ENCODE data around the gene LSM14B.

LSM14B gene

DNA sequence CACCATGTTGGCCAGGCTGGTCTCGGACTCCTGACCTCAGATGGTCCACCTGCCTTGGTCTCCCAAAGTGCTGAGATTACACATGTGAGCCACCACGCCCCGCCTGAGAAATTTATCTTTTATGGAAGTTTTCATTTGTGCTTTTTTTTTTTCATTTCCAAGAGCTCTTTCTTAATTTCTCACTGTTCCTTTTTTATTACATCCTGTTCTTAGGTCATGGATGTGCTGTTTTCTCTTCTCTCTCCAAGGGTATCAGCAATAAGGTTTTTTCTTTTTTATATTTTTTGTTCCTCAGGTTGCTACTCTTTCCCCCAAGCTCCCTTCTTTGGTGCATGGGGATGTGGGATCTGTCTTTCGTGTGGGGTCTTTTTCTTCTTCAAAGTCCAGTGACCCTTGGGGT lies 21.2 kb upstream of the LSM14B start:
- no peaks in the 10 kb centered on the region for H3K79me2 ChIP-seq (ENCODE audit: insufficient read depth, low read length)
- no peak overlapping the region for H3K4me3 ChIP-seq (ENCODE audit: low read depth, low read length, poor library complexity, severe bottlenecking)
- H3K4me1 ChIP-seq (ENCODE audit: insufficient read depth, low read length, severe bottlenecking) = no peaks in the 10 kb centered on the region
- H3K27ac ChIP-seq (ENCODE audit: low read depth, low read length, poor library complexity, severe bottlenecking) = no peak overlapping the region
- H3K9me3 ChIP-seq (ENCODE audit: low read length) = no peaks in the 10 kb centered on the region
- no peaks in the 10 kb centered on the region for H3K36me3 ChIP-seq (ENCODE audit: insufficient read depth, low read length)
- H3K27me3 ChIP-seq (ENCODE audit: insufficient read depth, low read length) = peaks cover 8% of the 10 kb centered on the region
- no peaks in the 10 kb centered on the region for H3F3A ChIP-seq (ENCODE audit: insufficient read depth, low read length)
- H3K9ac ChIP-seq (ENCODE audit: low read length) = no peak overlapping the region
- no peaks in the 10 kb centered on the region for H4K20me1 ChIP-seq (ENCODE audit: insufficient read depth, low read length)
- TF ChIP-seq EZH2 (IDR thresholded peaks at IDR 0.05; ENCODE audit: borderline replicate concordance, low read length) = no peak
- TF ChIP-seq, protein P1, sequence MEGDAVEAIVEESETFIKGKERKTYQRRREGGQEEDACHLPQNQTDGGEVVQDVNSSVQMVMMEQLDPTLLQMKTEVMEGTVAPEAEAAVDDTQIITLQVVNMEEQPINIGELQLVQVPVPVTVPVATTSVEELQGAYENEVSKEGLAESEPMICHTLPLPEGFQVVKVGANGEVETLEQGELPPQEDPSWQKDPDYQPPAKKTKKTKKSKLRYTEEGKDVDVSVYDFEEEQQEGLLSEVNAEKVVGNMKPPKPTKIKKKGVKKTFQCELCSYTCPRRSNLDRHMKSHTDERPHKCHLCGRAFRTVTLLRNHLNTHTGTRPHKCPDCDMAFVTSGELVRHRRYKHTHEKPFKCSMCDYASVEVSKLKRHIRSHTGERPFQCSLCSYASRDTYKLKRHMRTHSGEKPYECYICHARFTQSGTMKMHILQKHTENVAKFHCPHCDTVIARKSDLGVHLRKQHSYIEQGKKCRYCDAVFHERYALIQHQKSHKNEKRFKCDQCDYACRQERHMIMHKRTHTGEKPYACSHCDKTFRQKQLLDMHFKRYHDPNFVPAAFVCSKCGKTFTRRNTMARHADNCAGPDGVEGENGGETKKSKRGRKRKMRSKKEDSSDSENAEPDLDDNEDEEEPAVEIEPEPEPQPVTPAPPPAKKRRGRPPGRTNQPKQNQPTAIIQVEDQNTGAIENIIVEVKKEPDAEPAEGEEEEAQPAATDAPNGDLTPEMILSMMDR (IDR thresholded peaks at IDR 0.05; ENCODE audit: low read length) = no peak
- no peak overlapping the region for H2AFZ ChIP-seq (ENCODE audit: low read length)
- no peaks in the 10 kb centered on the region for H3K9me2 ChIP-seq (ENCODE audit: low read depth, low read length)
- H3K4me2 ChIP-seq (ENCODE audit: low read length) = no peak overlapping the region

DNA sequence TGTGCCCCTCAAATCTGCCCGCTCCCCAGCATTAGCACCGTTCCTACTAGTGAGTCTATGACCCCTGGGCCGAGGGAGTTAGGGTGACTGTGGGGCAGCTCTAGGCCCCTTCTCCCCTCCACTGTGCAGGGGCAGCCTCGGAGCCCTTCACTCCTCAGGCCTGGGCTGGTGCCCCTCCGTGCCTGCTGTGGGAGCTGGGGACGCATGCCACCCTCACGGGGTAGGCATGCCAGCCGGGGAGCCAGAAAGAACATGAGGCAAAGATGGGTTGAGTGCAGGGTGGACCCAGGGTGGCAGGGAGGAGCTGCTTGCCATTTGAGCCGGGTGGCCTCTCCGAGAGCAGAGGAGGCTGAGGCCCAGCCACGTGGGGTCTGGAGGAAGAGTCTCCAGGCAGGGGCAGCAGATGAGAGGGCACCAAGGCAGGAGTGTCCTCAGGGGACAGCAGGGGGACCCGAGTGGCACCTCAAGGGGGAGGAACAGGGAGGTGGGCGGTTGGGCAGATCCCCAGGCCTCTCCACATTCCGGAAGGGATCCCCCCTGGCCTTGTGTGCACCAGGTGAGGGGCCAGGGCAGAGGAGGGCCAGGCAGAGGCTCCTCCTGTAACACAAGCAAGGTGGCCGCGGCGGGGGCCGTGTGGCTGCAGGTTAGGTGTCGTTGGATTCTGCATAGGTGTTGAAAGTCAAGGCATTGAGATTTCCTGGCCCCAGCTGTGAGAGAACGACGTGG lies 18.6 kb upstream of the LSM14B start:
- TF ChIP-seq, protein P1 (IDR thresholded peaks at IDR 0.05; ENCODE audit: low read length) = no peak
- no peak for TF ChIP-seq EZH2 (IDR thresholded peaks at IDR 0.05; ENCODE audit: borderline replicate concordance, low read length)
- Histone ChIP-seq H3F3A (ENCODE audit: insufficient read depth, low read length) (no peaks in the 10 kb centered on the region), H3K9ac (ENCODE audit: low read length) (no peak overlapping the region), H4K20me1 (ENCODE audit: insufficient read depth, low read length) (no peaks in the 10 kb centered on the region), H2AFZ (ENCODE audit: low read length) (no peak overlapping the region), H3K9me3 (ENCODE audit: low read length) (peaks cover 10% of the 10 kb centered on the region), H3K9me2 (ENCODE audit: low read depth, low read length) (no peaks in the 10 kb centered on the region), H3K4me3 (ENCODE audit: low read depth, low read length, poor library complexity, severe bottlenecking) (no peak overlapping the region), H3K36me3 (ENCODE audit: insufficient read depth, low read length) (no peaks in the 10 kb centered on the region), H3K4me2 (ENCODE audit: low read length) (no peak overlapping the region), H3K27ac (ENCODE audit: low read depth, low read length, poor library complexity, severe bottlenecking) (no peak overlapping the region), H3K27me3 (ENCODE audit: insufficient read depth, low read length) (peaks cover 8% of the 10 kb centered on the region), H3K79me2 (ENCODE audit: insufficient read depth, low read length) (no peaks in the 10 kb centered on the region), H3K4me1 (ENCODE audit: insufficient read depth, low read length, severe bottlenecking) (no peaks in the 10 kb centered on the region)

DNA sequence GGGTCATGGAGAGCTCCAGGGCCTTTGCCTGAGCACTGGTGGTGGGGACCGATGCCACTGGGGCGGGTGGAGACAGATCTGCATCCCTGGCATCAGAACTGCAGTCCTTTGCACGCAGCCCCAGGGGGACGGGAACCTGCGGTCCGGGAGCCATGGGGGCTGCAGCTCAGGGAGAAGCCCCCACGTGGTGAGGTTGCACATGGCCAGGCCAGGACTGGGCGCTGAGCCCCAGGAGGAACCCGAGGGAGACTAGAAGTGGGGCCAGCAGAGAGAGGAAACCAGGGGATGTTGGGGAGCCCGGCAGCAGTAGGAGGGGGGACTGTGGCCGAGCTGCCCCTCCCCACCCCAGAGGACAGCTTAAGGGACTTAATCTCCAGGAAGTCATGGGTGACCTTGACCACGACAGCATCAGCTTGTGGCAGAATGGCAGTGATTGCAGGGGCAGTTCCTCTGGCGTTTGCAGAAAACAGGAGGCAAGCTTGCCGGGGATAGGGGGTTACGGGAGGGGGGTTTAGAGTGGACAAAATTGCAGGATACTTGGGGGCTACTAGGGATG lies 18.0 kb upstream of the LSM14B start:
- Histone ChIP-seq H3K27me3 (ENCODE audit: insufficient read depth, low read length) (peaks cover 8% of the 10 kb centered on the region), H3K9me2 (ENCODE audit: low read depth, low read length) (no peaks in the 10 kb centered on the region), H3K4me3 (ENCODE audit: low read depth, low read length, poor library complexity, severe bottlenecking) (no peak overlapping the region), H3K4me1 (ENCODE audit: insufficient read depth, low read length, severe bottlenecking) (no peaks in the 10 kb centered on the region), H3K9ac (ENCODE audit: low read length) (no peak overlapping the region), H3K27ac (ENCODE audit: low read depth, low read length, poor library complexity, severe bottlenecking) (no peak overlapping the region), H3K79me2 (ENCODE audit: insufficient read depth, low read length) (no peaks in the 10 kb centered on the region), H3K9me3 (ENCODE audit: low read length) (peaks cover 17% of the 10 kb centered on the region), H4K20me1 (ENCODE audit: insufficient read depth, low read length) (no peaks in the 10 kb centered on the region), H3F3A (ENCODE audit: insufficient read depth, low read length) (no peaks in the 10 kb centered on the region), H3K4me2 (ENCODE audit: low read length) (no peak overlapping the region), H2AFZ (ENCODE audit: low read length) (no peak overlapping the region), H3K36me3 (ENCODE audit: insufficient read depth, low read length) (no peaks in the 10 kb centered on the region)
- TF ChIP-seq, protein P1 (IDR thresholded peaks at IDR 0.05; ENCODE audit: low read length) = no peak
- TF ChIP-seq EZH2 (IDR thresholded peaks at IDR 0.05; ENCODE audit: borderline replicate concordance, low read length) = no peak

Data from OCI-LY1 (cell line).